MM.1S (cell line): ENCODE data around the gene BID.

Source experiments
- CTCF ChIP-seq: fragments of 300-600 bp; sonication (generic); IDR thresholded peaks from 2 replicates; pipeline ENCODE4 v1.5.1; 2016; ENCODE audit warnings: antibody characterized with exemption, low read length, mixed read lengths
- EZH2 ChIP-seq: fragments of 300-600 bp; sonication (generic); optimal IDR thresholded peaks from 2 replicates; pipeline ENCODE3; 2017; ENCODE audit warnings: low read depth, mild to moderate bottlenecking, antibody characterized with exemption, low read length, mixed read lengths

GRCh38 chr22:17817079-17817478 lies 42.8 kb upstream of the BID start:
- no peak for TF ChIP-seq CTCF
- no peak for TF ChIP-seq EZH2
